Esophagus squamous epithelium (tissue), 5 donors: Measurements from ENCODE around the gene APLF. TPM values are rescaled to one million over a fixed set of nuclear protein-coding genes. Genes with fewer than 3 reads are reported as not detected.

Experiments used
- DNase-seq: peaks from one replicate; lab custom pipeline; 2025; lab: John Stamatoyannopoulos, UW
- H3K27ac ChIP-seq, 4 donors: fragments of 200-600 bp; sonication (generic); one replicate each; pipeline ENCODE4 v1.5.1; 2016 to 2019; ENCODE audit warnings: mild to moderate bottlenecking in 1 of 4
- H3K27me3 ChIP-seq, 4 donors: fragments of 200-600 bp; sonication (generic); 1 replicate in 3 of 4; 2 replicates in 1 of 4; pipeline versions ENCODE4 v1.5.1 to v1.6.0; 2017 to 2021; ENCODE audit warnings: antibody characterized with exemption in 1 of 4
- H3K36me3 ChIP-seq, 3 donors: fragments of 200-600 bp; sonication (generic); one replicate each; pipeline ENCODE4 v1.5.1; 2016 to 2019
- H3K4me1 ChIP-seq, 3 donors: fragments of 200-600 bp; sonication (generic); one replicate each; pipeline ENCODE4 v1.5.1; 2017 to 2019
- H3K4me3 ChIP-seq, 4 donors: fragments of 200-600 bp; sonication (generic); 1 replicate in 3 of 4; 2 replicates in 1 of 4; pipeline ENCODE4 v1.5.1; 2016 to 2019; ENCODE audit warnings: mild to moderate bottlenecking in 2 of 4, moderate library complexity in 1 of 4
- H3K9me3 ChIP-seq, 3 donors: fragments of 200-600 bp; sonication (generic); one replicate each; pipeline ENCODE4 v1.5.1; 2016 to 2019
- CTCF ChIP-seq, 6 experiments: fragments of 450-650 bp in 4 of 6; fragments of 200-600 bp in 2 of 6; sonication (generic) in 2 of 6; IDR thresholded peaks; one replicate each; pipeline ENCODE4 v1.5.1; 2016 to 2019; ENCODE audit warnings: antibody characterized with exemption in 6 of 6, mild to moderate bottlenecking in 4 of 6, moderate library complexity in 4 of 6
- POLR2A ChIP-seq, 4 donors: fragments of 450-650 bp; IDR thresholded peaks; one replicate each; pipeline ENCODE4 v1.6.1; 2017; ENCODE audit warnings: antibody characterized with exemption in 4 of 4, mild to moderate bottlenecking in 4 of 4, moderate library complexity in 3 of 4
- WGBS, 2 donors: methylation state at CpG; one replicate each; pipeline ENCODE4 v1.1.5; 2018; 5-methylcytosine and 5-hydroxymethylcytosine counted together
- intact Hi-C: fragments of 100-400 bp; cut with DNase I; formaldehyde crosslinking; loops from one replicate; pipeline ENCODE4 v1.15.0; 2022
- total RNA-seq, 4 donors: library from RNA; depleted of rRNA; stranded (reverse); fragments of >200 nt; gene quantifications; one replicate each; pipeline ENCODE4 v1.1.0, GENCODE V29; 2016
- donor health status: DM: yes; HTN: yes; CAD: no.

The APLF gene
- total RNA-seq, 4 donors from 2014 or later, result 3.2 to 9.5 (median 4.7) TPM

- intact Hi-C loops, result no loop called here
- no peak overlapping the region for H3K27ac ChIP-seq
- H3K4me3 ChIP-seq, result no peak overlapping the region
- no peak for DNase-seq
- TF ChIP-seq CTCF (IDR thresholded peaks at IDR 0.05) (no peak), POLR2A (IDR thresholded peaks at IDR 0.05) (no peak)
- H3K27me3 ChIP-seq, result no peaks in the 10 kb centered on the region
- peaks cover 0 to 10% (median 8%) of the 10 kb centered on the region in 3 donors for H3K9me3 ChIP-seq
- H3K36me3 ChIP-seq, result peaks cover 0 to 7% (median 0%) of the 10 kb centered on the region in 3 donors
- peaks cover 0 to 3% (median 0%) of the 10 kb centered on the region in 3 donors for H3K4me1 ChIP-seq
- WGBS, 2 donors, result 91 to 95% methylated on average over 1 of the region's 1 CpG
Measured at GRCh38 chr2:68491582-68491981, 24.2 kb downstream of the APLF start.

- intact Hi-C loops, result no loop called here
- TF ChIP-seq POLR2A (IDR thresholded peaks at IDR 0.05) (no peak), CTCF (IDR thresholded peaks at IDR 0.05) (no peak)
- DNase-seq, result no peak
Measured at GRCh38 chr2:68499133-68499532, 31.7 kb downstream of the APLF start.

GRCh38 chr2:68500649-68501048 is 33.3 kb downstream of the APLF start:
- peaks cover 0 to 11% (median 10%) of the 10 kb centered on the region in 3 donors for H3K9me3 ChIP-seq
- H3K4me1 ChIP-seq, result no peaks in the 10 kb centered on the region
- peaks cover 0 to 2% (median 0%) of the 10 kb centered on the region in 3 donors for H3K36me3 ChIP-seq
- 86 to 94% methylated on average over 4 of the region's 4 CpGs for WGBS, 2 donors
- TF ChIP-seq CTCF (IDR thresholded peaks at IDR 0.05), result no peak
- TF ChIP-seq POLR2A (IDR thresholded peaks at IDR 0.05), result no peak
- H3K27me3 ChIP-seq, result no peaks in the 10 kb centered on the region
- intact Hi-C loops, result no loop called here
- H3K4me3 ChIP-seq, result no peak overlapping the region
- H3K27ac ChIP-seq, result no peak overlapping the region
- DNase-seq, result no peak

More at GRCh38 chr2:68499133-68499532, 31.7 kb downstream of the APLF start:
- no peak overlapping the region for H3K4me3 ChIP-seq
- no peaks in the 10 kb centered on the region for H3K27me3 ChIP-seq
- peaks cover 0 to 11% (median 11%) of the 10 kb centered on the region in 3 donors for H3K9me3 ChIP-seq
- H3K27ac ChIP-seq, result no peak overlapping the region
- no peaks in the 10 kb centered on the region for H3K4me1 ChIP-seq
- H3K36me3 ChIP-seq, result peaks cover 0 to 7% (median 0%) of the 10 kb centered on the region in 3 donors

- no peak for DNase-seq
- Histone ChIP-seq H3K36me3 (peaks cover 0 to 12% (median 0%) of the 10 kb centered on the region in 3 donors), H3K9me3 (peaks cover 0 to 1% (median 0%) of the 10 kb centered on the region in 3 donors), H3K4me3 (no peak overlapping the region), H3K27me3 (no peaks in the 10 kb centered on the region), H3K27ac (no peak overlapping the region), H3K4me1 (no peaks in the 10 kb centered on the region)
- TF ChIP-seq CTCF (IDR thresholded peaks at IDR 0.05) (no peak), POLR2A (IDR thresholded peaks at IDR 0.05) (no peak)
- intact Hi-C loops, result no loop called here
- WGBS, 2 donors, result 90 to 97% methylated on average over 5 of the region's 5 CpGs
Measured at GRCh38 chr2:68501768-68502167, 34.4 kb downstream of the APLF start.

GRCh38 chr2:68505603-68506159 is 38.3 kb downstream of the APLF start:
- H3K9me3 ChIP-seq, result no peaks in the 10 kb centered on the region
- no peak overlapping the region for H3K27ac ChIP-seq
- no peaks in the 10 kb centered on the region for H3K4me1 ChIP-seq
- no peaks in the 10 kb centered on the region for H3K27me3 ChIP-seq
- no peak for TF ChIP-seq CTCF (IDR thresholded peaks at IDR 0.05)
- TF ChIP-seq POLR2A (IDR thresholded peaks at IDR 0.05), result no peak
- WGBS, 2 donors, result 89 to 100% methylated on average over 2 of the region's 2 CpGs
- H3K36me3 ChIP-seq, result peaks cover 0 to 20% (median 0%) of the 10 kb centered on the region in 3 donors
- intact Hi-C loops, result no loop called here
- no peak overlapping the region for H3K4me3 ChIP-seq
- no peak for DNase-seq
